Measurements from ENCODE around the gene IQGAP2.
A peak's percentile ranks its signal among the peaks of the same experiment; 100 is the strongest.

Gene IQGAP2

DNA sequence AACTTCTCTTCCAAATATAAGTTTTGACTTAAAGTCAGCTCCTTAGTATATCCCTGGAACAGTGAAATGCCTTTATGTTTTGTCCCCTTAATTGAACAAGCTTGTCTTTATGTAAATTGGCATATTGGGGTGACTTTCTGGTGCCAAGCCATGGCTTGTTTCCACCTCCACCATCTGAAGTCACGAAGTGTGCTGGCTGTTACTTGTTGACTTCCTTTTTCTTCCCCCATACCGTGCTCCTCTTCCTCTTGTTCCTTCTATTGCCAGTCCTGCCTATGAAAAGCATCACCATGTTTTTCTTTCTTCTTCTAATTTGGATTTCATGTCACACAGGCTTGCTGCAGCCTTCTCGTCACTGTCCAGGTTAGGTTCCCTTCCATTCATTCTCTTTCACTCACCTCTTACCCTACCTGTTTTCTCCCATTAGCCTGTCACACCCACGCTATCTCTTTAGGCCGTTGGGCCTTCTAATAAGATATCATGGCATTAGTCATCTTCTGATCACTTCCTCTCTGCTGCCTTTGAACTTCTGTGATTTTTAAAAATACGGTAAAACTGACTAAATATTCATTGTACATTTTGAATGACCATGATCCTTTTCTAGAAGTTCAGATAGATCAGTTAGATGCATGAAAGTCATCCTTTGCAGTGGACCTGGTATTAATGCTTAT is 48.1 kb downstream of the IQGAP2 start:
- DNase-seq, result no peak

DNA sequence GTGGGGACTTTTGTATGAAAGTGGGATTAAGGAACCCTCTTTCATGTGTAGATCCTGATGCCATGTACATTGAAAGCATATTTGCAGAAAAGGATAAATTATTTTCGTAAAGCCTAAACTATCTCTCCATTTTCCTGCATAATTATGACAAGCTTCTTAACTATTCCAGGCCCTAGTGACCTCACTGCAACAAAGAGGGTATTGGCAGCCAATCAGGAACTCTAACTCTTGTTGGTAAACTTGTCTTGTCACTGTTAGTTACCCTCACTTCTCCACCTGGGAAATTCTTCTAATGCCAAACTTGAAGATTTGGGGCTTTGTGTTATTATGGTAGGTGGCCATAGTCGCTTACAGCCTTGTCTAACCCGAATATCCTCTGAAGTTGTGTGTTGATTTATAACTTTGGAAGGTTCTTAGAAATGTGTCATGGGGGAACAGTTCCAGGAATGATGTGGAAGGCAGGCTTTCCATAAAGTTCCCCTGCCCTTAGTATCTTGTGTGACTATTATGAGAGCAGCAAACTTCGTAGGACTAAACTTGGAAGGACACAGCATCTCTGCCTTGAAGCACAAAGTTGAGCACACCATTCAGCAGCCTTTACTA is 52.5 kb downstream of the IQGAP2 start:
- no peak for DNase-seq

DNA sequence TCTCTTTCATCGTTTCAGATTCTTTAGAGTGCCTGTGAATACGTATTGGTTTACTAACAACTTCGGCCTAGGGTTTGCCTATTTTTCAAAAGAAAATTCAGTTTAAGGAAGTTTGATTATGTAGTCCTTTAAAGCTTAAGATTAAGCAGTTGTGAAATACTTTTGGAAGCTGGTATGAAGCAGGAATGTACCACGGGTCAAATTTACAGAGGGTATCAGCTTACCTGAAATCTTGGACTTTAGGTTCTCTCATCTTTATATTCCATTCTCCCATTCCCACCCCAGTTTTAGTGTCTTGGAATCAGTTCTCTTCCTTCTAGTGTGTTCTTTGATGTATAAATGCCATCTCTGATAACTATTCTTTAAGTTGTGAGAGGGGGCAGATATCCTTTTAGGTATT is 53.2 kb downstream of the IQGAP2 start:
- DNase-seq, result no peak

DNA sequence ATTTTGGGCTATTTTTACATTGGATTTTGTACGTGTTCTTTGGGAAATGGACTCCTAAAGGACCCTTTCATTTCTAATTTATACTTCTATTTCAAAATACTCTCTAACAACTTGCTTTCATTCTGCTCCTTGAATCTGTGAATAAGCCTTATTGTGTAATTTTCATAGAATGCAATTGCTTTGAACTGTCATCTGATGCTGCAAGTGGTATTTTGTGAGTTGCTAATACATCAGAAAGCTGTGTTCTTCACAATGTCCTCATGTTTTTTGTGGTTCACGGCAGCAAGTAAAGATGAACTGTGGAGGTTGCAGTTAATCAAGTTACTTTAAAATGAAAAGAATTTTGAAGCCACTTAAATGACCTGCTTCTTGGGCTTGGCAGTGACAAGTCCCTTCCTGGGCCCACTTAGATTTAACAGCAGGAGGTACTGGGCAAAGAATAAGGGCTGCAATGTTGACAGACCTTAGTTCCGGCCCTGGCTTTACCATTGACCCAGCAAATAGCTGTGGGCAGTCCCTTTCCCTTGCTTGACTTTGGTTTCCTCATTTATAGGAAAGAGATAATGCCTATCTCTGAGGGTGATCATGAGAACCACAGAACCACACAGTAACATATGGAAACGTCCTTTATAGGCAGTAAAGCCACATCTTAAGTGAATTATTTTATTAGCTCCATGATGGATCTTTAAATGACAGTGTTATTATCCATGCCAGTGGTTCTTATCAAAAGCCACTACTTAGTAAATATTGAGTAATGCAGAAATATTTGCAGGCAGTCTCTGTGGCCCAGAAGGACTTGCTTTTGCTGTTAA is 54.8 kb downstream of the IQGAP2 start:
- DNase-seq, result no peak

DNA sequence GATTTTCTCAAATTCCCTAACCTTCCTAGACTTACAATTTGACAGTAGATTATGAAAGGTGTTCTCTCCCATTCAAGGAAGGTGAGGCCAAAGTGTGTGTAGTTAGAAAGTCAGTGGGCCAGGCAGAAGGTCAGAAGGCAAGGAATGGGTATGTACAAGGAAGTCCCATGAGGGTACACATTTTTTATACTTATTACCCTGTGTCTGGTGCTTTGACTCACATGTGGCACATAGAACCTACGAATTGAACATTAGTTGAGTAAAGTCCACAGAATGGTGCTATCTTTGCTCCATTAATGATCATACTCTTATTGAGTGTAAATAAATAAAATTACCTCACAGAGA is 55.4 kb downstream of the IQGAP2 start:
- no peak for DNase-seq

- no peak for DNase-seq
Observed at GRCh38 chr5:76460104-76460503, 57.0 kb downstream of the IQGAP2 start.

DNA sequence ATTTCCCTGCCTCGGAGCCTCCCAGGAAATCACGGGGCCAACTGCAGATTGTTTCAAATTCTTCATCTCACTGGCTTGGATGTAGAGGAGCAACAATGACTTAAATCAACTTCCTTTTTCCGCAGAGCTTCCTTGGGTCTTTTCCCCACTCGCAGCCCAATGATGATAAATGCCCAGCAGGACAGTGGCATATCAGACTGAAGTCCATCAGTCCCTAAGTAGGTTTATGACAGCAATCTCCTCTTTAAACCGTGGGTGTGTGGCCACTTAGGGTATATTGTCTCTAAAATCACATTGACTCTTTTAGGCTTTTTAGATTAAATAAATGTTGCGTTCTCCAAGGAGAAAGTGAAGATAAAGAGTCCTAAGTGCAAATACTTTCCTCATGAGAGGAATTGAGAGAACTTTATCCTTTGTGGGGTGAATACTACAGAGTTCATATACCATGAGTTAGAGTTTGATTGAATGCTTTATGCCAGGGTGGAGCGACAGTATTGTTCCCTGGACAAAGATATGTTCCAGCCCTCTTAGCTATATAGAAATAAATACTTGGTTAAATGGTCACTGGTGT is 59.1 kb downstream of the IQGAP2 start:
- no peak for DNase-seq

- no peak for DNase-seq
Observed at GRCh38 chr5:76467216-76467615, 64.1 kb downstream of the IQGAP2 start.

GRCh38 chr5:76468635-76469425 is 65.7 kb downstream of the IQGAP2 start:
- no peak for DNase-seq

GRCh38 chr5:76469656-76470290 is 66.7 kb downstream of the IQGAP2 start:
- DNase-seq, result no peak

DNA sequence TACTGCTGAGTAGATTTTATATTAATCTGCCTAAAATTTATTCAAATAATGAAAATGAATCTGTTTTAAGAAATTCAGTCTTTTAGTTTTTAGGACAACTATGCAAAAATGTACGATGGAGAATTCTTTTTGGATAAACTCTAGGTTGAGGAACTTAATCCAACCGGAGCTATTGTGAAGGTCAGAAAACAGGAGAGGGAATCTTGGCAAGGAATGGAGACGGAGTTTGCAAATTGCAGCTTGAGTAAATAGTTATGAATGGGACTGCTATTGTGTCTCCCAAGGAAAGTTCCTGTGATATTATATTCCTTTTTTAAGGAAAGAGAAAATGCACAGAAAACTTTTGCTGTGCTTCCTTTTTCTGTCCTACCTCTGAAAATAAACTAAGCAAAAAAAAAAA is 67.9 kb downstream of the IQGAP2 start:
- DNase-seq, result no peak

DNA sequence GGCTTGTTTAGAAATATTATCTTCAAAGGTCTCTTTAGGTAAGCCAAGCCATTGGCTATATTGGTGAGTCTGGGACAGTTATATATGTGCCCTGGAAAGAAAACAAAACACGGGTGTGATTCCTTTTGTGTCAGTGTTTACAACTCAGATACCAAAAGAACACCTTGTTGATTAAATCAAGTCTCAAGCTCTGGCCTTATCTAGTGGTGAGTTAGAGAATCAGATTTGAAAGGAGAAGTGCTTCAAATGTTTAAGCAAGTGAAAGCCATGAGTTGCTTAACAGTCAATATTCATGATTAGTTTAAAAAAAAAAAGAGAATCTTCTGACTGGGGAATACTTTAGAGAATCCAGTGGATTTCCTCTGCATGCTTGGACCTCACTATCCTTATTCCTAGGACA is 68.3 kb downstream of the IQGAP2 start:
- no peak for DNase-seq

DNA sequence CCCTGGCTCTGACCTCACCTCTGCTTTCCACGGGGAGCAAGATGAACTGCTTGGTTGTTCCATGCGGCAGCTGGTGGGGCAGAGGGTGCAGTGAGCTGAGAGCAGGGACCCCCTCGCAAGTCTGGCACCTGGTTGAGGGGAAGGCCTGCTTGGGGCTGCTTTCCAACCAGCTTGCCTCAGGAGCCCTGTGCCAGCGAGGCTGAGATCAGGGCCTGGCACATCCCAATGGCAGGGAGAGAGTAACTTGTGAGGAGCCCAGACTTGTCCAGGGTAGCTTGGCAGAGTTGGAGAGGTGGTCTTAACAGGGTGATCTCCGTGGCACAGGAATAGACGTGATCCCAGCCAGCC is 68.9 kb downstream of the IQGAP2 start:
- no peak for DNase-seq

GRCh38 chr5:76472335-76473008 is 69.4 kb downstream of the IQGAP2 start:
- no peak for DNase-seq

- DNase-seq, result no peak
Observed at GRCh38 chr5:76473009-76473336, 69.9 kb downstream of the IQGAP2 start.

DNA sequence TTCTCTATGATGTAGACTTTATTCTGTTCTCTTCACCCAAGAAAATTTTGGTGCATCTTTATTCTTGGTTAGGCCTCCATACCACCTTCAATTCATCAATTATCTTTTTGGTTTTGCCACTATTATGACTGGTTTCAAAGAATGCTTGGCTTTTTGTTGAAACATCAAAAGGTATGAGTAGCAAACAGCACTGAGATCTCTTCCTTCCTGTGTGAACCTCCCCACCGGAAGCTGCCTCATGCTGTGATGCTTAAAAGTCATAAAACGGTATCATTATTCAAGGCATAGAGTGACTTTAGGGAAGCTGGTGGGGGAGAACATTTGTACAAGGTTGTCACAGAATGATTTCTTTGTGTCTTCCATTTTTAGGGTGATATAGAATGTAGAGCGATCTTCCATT is 70.6 kb downstream of the IQGAP2 start:
- DNase-seq, result peak; percentile 77

- DNase-seq, result no peak
Observed at GRCh38 chr5:76474377-76474776, 71.3 kb downstream of the IQGAP2 start.

DNA sequence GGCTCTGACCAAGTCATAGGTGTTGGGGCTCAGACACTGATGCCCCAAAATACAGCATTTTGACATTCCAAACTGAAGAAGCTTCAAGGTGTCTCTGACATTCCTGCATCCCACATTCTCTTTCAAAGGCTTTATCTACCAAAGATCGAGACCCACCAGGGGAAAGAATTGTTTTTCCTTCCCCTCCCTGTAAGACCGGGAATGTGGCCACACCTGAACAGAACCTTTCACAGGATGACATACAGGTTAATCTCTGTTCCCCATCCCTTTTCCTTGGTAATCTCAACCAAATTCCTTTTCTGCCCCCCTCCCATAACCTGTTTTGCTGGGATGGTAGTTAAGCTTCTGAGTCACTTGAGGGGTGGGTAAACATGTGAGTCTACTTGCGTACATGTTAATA is 72.3 kb downstream of the IQGAP2 start:
- DNase-seq, result no peak

- DNase-seq, result no peak
Observed at GRCh38 chr5:76475936-76476335, 72.9 kb downstream of the IQGAP2 start.

- DNase-seq, result no peak
Observed at GRCh38 chr5:76476474-76477038, 73.5 kb downstream of the IQGAP2 start.

- no peak for DNase-seq
Observed at GRCh38 chr5:76477061-76477460, 74.0 kb downstream of the IQGAP2 start.

- DNase-seq, result no peak
Observed at GRCh38 chr5:76477571-76477970, 74.5 kb downstream of the IQGAP2 start.

All from CD4-positive, alpha-beta T cell treated with Interleukin-15 for 1 hour (primary cell).